Erythroblast (primary cell): ENCODE measurements around the gene DOCK9.

ENCODE experiments used
- DNase-seq, 2 experiments: peaks; one replicate each; lab custom pipeline; 2025; lab: John Stamatoyannopoulos, UW
- GATA1 ChIP-seq: IDR thresholded peaks from 2 replicates; pipeline ENCODE4 v1.6.1; 2011; ENCODE audit warnings: low read depth, mild to moderate bottlenecking, control low read depth, low read length, moderate library complexity
- POLR2A ChIP-seq: IDR thresholded peaks from 2 replicates; pipeline ENCODE4 v1.6.1; 2011; ENCODE audit warnings: mild to moderate bottlenecking, low read length

Gene DOCK9

GRCh38 chr13:98783856-98784478, 193.9 kb downstream of the DOCK9 start:
- no peak for DNase-seq
- TF ChIP-seq POLR2A = no peak
- TF ChIP-seq GATA1 = no peak

DNA sequence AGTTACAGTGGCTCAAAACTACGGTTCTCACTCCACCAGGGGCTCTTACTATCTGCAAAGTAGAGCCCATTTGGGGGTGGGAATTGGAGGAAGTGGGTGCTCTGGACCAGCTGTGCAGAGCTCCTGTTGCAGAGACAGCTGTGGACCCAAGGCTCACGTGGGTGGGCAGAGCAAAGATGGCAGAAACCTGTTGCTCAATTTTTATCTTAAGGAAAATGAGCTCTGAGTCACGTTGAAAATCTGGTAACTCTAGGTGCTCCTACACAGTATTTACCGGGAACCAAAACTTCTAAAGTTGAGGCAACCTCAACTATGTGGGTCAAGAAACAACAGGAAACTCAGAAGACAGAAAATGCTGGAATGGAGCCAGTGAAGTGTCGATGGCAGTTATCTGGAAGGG, 195.2 kb downstream of the DOCK9 start:
- DNase-seq = no peak
- TF ChIP-seq GATA1 (no peak), POLR2A (no peak)

DNA sequence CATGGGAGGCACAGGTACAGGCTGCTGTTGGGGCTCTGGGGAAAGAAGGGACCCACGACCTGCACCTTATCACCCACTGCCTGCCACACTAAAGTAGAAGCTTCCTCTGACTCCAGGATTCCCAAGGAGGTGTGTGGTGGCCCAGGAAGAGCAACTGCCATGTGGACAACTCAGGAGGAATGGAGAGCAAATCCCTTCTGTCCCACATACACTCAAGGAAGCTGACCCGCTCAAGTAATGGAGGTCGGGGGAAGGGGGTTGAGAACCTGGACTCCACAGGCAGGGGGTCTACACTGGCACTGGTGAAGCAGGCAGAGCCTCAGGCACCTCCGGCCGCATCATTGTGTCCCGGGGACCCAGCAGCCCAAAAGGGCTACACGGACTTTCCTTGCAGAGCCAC, 196.0 kb downstream of the DOCK9 start:
- TF ChIP-seq GATA1 (no peak), POLR2A (no peak)
- no peak for DNase-seq

DNA sequence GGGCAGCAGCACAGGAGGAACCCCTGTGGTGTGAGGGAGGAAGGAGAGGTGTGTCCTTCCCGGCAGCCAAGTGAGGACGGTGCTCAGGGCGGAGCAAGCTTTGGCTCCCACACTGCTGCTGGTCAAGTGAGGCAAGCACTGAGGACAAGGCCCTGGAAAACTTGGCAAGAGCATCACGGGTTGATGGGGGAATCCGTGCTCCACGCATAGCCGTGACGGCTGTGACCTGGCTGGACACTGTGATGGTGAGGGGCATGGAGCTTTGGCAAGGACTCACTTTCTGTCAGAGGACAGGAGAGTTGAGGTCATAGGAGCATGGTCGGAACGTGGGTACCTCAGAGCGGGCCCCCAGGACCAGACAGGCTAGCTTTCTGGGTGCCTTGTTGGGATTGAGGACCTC, 196.4 kb downstream of the DOCK9 start:
- no peak for TF ChIP-seq GATA1
- TF ChIP-seq POLR2A = no peak
- no peak for DNase-seq

DNA sequence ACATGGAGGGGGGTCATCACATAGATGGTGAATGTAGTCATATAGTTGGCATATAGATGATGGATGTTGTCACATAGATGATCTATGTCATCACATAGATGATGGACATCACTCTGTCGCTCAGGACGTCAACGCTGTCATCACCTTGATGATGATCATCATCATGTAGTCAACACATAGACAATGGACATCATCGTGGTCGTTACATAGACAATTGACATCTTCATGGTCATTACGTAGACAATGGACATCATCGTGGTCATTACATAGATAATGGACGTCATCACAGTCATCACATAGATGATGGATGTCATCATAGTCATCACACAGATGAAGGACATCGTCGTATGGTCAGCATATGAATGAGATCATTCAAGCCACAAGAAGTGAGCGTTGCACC, 196.8 kb downstream of the DOCK9 start:
- TF ChIP-seq POLR2A (no peak), GATA1 (no peak)
- no peak for DNase-seq

- no peak for TF ChIP-seq POLR2A
- TF ChIP-seq GATA1 = no peak
- DNase-seq = no peak
These were observed 197.4 kb downstream of the DOCK9 start for GRCh38 chr13:98780451-98780850.

DNA sequence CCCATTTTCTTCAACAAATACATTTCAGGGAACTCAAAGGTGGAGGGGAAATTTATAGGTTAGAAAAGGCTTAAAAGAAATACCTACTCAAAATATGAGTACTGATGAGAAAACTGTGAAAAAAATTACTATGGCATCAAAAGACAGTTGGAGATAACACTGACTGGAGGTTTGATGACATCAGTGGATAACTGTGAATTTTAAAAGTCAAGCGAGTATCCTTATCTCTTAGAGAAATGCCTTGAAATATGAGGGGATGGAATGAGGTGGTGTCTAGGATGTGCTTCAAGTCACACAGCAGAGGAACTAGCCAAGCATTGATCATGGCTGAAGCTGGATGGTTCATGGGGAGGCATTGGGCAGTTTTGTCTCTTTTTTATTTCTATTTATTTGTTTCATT, 198.2 kb downstream of the DOCK9 start:
- TF ChIP-seq GATA1 (no peak), POLR2A (no peak)
- no peak for DNase-seq

DNA sequence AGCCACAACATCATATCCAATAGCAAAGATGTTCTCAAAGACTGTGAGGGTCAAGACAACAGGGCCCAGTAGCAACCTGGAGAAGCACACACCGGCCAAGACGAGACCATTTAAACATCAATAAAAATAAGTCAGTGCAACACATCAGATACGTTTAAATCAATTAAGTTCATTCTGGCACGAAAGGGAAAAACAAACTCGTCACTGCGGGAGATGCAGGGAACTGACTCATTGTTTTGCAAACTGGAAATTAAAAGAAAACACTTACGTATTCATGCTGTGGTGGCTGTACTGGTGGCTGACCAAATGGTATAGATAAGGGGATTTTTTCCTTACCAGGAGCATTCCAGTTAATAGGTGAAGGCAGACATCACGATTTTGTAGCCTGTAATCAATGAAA, 199.1 kb downstream of the DOCK9 start:
- no peak for DNase-seq
- TF ChIP-seq GATA1 = no peak
- TF ChIP-seq POLR2A = no peak

GRCh38 chr13:98776644-98777043, 201.2 kb downstream of the DOCK9 start:
- TF ChIP-seq GATA1 (no peak), POLR2A (no peak)
- DNase-seq = no peak

- TF ChIP-seq GATA1 = no peak
- no peak for TF ChIP-seq POLR2A
- no peak for DNase-seq
These were observed 201.8 kb downstream of the DOCK9 start for GRCh38 chr13:98775844-98776598.

- DNase-seq = no peak
- TF ChIP-seq GATA1 = no peak
- TF ChIP-seq POLR2A = no peak
These were observed 202.5 kb downstream of the DOCK9 start for GRCh38 chr13:98775386-98775785.

DNA sequence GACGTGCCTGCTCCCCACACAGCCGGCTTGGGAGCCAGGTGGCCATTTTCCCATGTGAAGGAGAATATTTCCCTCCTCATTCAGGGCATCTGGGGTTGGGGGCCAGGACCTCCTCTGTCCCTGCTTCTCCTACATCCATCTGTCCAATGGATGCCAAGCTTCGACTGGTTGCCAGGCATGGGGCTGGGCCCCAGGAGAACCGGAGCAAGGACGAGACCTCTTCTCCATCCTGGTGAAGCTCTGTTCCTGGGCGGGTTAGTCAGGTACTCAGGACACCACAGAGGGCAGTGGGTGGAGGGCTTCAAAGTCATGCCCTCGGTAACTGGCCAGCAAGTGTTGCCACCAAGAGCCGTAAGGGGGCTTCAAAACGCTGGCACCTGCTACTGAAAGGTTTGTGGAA, 203.1 kb downstream of the DOCK9 start:
- TF ChIP-seq POLR2A (no peak), GATA1 (no peak)
- no peak for DNase-seq

- no peak for DNase-seq
- no peak for TF ChIP-seq POLR2A
- no peak for TF ChIP-seq GATA1
These were observed 203.9 kb downstream of the DOCK9 start for GRCh38 chr13:98773921-98774320.

DNA sequence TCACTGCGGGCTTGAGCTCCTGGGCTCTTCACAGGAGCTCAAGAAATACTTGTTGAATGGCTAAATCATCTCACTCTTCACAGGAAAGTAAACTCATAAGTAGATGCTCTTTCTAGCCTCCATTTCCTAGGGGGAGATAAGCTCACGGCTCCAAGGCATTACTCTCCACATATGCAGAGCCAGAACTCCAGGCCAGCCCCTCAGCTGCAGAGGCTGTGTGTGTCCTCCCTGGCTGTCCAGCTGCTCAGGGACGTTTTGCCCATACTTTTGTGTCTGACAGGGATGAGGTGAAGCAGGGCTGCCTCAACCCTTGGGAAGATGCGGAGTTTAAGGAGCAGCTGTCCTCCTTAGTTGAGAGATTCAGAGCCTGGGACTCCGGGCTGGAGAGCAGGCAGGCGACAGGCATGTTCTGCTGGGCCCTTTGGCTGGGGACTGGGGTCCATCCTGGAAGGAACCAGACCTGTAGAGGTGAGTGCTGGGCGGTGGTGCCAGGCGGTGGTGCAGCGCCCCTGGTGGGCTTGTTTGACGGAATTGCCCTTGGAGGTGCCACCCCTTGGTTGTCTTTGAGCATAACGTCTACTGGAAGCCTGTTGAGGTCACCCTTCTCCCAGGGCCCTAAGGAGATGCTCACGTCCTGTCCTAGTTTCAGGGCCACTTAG, 204.9 kb downstream of the DOCK9 start:
- TF ChIP-seq GATA1 = no peak
- no peak for TF ChIP-seq POLR2A
- no peak for DNase-seq
